Measurements from ENCODE around the gene PLD6. TPM values are rescaled to one million over a fixed set of nuclear protein-coding genes. Genes with fewer than 3 reads are reported as not detected.
"Not testable (repeated sequence)": the region's sequence is repeated elsewhere in the genome, so short reads cannot be mapped to it uniquely, and the experiment has no call there.

PLD6 gene, protein sequence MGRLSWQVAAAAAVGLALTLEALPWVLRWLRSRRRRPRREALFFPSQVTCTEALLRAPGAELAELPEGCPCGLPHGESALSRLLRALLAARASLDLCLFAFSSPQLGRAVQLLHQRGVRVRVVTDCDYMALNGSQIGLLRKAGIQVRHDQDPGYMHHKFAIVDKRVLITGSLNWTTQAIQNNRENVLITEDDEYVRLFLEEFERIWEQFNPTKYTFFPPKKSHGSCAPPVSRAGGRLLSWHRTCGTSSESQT
- 1.2 TPM for polyA plus RNA-seq (2013, experiment 1 of 2; ENCODE audit: insufficient read length)
- polyA plus RNA-seq (2013, experiment 2 of 2; ENCODE audit: insufficient read length) = 1.2 TPM

DNA sequence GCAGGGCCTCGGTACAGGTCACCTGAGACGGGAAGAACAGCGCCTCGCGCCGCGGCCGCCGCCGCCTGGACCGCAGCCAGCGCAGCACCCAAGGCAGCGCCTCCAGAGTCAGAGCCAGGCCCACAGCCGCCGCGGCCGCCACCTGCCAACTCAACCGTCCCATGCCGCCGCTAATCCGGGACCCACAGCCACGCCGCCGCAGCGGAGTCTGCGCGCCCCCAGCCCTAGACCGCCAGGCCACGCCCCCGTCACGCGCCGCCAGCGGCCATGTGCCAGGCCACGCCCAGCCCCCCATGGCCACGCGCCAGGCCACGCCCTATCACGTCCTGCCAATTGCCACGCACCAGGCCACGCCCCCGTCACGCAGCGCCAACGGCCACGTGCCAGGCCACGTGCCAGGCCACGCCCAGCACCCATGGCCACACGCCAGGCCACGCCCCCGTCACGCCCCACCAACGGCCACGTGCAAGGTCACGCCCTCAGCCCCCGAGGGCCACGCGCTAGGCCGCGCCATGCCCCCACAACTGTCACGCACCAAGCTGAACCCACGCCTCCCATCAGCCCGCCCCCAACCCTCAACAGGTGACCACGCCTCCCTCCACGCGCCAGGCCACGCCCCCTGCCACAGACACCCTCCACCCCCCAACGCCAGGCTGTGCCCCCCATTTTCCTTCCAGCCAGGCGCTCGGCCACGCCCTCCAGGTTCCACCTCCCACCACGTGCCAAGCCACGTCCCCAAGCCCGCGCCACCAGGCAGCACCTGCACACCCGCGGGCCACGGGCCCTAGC lies at the start of gene PLD6:
TSS of gene PLD6 (minus strand) at position 210 of the 789 bp plus-strand sequence. CDS start at position 163, 47 bp downstream.
- peak; percentile 45 for DNase-seq

DNA sequence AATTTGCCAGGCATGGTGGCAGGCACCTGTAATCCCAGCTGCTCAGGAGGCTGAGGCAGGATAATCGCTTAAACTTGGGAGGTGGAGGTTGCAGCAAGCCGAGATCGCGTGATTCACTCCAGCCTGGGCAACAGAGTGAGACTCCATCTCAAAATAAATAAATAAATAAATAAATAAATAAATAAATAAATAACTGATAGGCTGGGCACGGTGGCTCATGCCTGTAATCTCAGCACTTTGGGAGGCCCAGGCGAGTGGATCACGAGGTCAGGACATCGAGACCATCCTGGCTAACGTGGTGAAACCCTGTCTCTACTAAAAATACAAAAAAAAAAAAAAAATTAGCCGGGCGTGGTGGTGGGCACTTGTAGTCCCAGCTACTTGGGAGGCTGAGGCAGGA lies 49.6 kb upstream of the PLD6 start:
- DNase-seq = not testable (repeated sequence)

DNA sequence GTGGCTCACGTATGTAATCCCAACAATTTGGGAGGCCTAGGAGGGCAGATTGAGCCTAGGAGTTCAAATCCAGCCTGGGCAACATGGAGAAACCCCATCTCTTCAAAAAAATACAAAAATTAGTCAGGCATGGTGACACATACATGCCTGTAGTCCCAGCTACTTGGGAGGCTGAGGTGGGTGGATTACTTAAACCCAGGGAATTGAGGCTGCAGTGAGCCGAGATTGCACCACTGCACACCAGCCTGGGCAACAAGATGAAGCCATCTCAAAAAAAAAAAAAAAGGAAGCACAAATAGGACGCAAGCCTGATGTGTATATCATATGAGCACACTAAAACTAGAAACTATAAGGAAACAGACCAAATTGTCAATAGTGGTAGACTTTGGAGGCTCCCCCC lies 47.9 kb upstream of the PLD6 start:
- DNase-seq = no peak

DNA sequence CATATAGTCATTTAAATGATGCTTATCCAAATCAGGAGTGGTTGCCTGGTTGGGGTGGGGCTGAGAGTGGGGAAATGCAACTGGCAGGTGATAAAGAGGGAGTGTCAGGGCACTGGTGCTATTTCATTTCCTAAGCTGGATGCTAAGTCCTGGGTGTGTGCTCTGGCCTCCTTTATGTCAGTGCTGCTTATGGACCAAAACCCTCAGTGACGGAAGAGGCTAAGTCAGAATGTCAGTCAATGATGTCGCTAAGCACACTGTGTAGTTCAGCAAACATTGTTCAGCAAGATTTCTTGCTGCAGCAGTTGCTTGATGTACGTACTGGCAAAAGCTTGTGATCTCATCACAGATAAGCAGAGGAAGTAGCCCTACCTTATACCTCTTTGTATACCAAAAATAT lies 47.3 kb upstream of the PLD6 start:
- DNase-seq = no peak

GRCh38 chr17:17252149-17252661 lies 46.1 kb upstream of the PLD6 start:
- DNase-seq = no peak

GRCh38 chr17:17246879-17247278 lies 40.7 kb upstream of the PLD6 start:
- no peak for DNase-seq

GRCh38 chr17:17243163-17243562 lies 37.0 kb upstream of the PLD6 start:
- no peak for DNase-seq

DNA sequence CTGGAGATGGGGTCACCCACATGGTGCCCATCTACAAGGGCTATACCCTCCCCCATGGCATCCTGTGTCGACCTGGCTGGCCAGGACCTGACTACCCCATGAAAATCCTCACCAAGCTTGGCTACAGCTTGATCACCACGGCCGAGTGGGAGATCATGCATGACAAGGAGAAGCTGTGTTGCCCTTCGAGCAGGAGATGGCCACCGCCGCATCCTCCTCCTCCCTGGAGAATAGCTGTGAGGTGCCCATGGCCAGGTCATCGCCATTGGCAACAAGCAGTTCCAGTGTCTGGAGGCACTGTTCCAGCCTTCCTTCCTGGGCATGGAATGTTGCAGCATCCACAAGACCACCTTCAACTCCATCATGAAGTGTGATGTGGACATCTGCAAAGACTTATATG lies 36.1 kb upstream of the PLD6 start:
- DNase-seq = no peak

DNA sequence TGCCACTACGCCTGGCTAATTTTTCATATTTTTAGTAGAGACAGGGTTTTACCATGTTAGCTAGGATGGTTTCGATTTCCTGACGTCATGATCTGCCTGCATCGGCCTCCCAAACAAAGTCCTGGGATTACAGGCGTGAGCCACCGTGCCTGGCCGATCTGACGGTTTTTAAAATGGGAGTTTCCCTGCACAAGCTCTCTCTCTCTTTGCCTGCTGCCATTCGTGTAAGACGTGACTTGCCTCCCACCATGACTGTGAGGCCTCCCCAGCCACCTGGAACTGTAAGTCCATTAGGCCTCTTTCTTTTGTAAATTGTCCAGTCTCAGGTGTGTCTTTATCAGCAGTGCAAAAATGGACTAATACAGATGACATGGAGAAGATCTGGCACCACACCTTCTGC lies 35.5 kb upstream of the PLD6 start:
- no peak for DNase-seq

DNA sequence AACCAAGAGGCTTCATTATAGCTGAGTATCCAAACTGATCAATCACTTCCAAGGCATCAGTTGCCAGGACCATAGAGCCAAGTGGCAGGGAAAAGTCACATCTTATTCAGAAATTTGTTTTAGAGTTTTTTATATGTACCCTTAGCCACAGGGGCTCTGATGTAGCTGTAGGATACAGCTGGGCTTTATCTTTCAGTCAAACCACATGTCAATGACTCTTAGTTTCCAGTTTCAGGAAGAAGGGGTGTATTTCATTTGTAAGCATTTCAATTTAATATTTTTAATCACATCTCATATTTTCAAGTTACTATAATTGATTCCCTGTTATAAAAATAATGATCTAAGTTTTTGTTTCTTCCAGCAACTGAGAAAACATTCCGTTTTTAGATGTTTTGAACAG lies 33.7 kb upstream of the PLD6 start:
- no peak for DNase-seq

- peak; percentile 87 for DNase-seq
Observed at GRCh38 chr17:17237026-17237799, 31.1 kb upstream of the PLD6 start, which contains the start of gene FLCN. Gene FLCN, minus strand, starts transcription at chr17:17237168. Its CDS starts 9,031 bp downstream, at chr17:17228137.

- peak; percentile 20 for DNase-seq
Observed at GRCh38 chr17:17236295-17237025, 30.3 kb upstream of the PLD6 start.

DNA sequence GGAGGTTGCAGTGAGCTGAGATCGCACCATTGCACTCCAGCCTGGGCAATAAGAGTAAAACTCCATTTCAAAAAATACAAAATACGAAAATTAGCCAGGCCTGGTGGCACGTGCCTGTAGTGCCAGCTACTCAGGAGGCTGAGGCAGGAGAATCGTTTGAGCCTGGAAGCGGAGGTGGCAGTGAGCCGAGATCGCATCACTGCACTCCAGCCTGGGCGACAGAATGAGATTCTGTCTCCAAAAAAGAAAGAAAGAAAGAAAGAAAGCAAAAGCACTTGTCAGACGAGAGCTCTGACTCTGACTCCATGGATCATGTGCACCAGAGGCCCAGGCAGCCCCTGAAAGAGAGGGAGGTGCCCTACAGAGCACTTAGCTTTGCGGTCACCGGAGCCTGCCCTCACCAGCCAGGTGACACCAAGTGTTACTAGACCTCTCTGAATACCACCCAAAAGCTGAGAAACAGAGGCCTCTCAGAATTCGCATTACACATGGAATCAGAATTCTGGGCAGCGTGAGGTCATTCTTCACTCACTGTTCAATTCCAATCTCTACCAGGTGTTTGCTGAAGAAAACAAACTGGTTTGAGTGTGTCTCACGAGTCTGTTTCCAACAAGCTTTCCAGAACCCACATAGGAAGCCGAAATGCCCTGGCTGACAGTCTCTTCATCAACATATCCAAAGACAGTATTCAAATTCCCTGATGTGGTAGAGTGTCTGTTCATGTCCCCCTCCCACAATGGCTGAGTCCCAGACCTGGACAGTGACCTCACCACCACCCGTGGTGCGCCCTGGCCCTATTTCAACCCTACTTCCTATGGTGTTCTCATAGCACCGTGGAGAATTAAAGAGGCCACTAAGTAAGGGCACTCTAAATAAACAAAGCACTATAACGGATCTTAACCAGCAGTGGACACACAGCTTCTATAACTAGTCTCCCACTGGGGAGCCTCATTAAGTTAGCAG lies 29.4 kb upstream of the PLD6 start:
- DNase-seq = no peak

DNA sequence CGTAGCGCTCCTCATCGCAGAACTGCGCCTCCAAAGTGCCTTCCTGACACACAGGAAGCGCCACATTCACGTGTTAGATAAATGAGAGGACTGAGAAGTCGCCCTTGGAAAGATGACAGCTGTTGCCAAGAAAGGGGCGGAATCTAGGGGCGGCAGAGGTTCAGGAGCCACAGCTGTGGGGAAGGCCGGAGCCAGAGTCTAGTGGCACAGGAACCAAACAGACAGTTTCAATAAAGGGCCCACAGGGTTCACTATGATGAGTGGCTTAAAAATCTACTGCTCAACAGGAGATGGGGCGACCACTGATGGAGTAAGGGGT lies 26.1 kb upstream of the PLD6 start:
- no peak for DNase-seq

DNA sequence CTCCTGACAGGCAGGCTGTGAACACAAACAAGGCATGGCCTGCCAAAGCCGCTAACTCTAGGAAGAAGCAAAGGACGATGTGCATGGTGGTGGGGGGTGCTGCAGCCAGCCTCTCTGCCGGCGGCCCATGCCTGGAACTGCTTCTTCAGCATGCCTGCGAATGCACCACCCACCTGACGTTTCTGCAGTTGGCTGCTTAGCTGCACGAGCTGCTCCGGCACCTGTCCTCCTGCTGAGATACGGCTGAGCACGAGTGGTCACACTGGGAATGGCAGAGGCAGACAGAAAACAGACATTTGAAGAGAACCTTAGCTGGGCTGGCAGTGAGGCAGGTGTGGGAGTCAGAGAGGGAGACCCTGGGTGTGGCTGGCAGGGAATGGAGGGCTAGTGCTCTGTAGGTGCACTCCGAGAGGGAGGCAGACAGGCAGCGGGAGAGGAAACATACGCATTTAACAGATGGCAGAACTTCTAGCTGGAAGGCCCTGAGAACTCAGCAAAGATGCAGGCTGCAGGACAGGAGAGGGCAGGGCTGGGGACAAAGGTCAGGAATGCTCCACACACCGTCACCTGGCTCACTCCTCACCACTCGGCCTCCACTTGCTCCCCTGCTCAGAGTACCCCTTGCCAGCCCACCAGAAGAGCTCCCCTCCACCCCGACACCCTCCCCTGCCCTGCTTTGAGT lies 25.6 kb upstream of the PLD6 start:
- DNase-seq = no peak

DNA sequence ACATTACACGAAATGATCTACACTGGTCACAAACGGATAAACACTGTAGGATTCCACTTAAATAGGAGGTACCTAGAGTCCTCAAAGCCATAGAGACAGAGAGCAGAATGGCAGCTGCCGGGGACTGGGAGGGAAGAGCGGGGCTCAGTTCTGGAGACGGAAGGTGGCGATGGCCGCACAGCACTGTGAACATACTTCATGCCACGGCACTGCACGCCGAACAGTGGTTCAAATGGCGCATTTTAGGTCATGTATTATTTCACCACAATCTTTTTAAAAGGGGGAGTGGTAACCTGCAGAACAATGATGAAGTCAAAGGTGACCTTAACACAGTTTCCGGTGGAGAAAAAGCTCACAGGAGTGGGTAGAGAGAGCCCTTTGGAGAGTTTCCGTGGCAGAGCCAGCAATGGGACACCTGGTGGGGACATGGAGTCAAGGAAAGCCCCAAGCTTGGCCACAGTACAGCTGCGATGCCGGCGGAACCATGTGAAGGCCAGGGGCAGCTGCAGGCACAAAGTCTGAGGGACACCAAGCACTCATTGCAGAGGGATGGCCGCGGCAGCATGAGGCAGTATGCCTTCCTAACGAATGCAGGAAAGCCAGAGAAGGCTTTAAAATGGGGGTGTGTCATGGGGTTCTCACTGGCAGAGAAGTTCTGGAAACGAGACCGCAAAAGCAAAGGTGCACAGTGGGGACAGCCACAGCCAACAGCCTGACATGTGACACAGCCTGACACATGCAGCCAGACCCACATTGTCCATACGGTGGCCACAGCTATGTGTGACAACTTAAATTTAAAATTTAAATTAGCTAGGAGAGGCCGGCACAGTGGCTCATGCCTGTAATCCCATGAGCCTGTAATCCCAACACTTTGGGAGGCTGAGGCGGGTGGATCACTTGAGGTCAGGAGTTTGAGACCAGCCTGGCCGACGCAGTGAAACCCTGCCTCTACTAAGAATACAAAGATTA lies 23.6 kb upstream of the PLD6 start:
- DNase-seq = no peak

- DNase-seq = no peak
Observed at GRCh38 chr17:17228521-17229279, 22.6 kb upstream of the PLD6 start.
